Hepatocyte (in vitro differentiated cells): ENCODE results near the gene CARD9. TPM values are rescaled to one million over a fixed set of nuclear protein-coding genes. Genes with fewer than 3 reads are reported as not detected.
A peak's percentile ranks its signal among the peaks of the same experiment; 100 is the strongest.

Source experiments
- DNase-seq: peaks from one replicate; pipeline ENCODE4 v3.0.0-alpha.2; 2016; ENCODE audit warnings: low spot score
- H2AFZ ChIP-seq: fragments of 200-600 bp; sonication (generic); 2 replicates; pipeline ENCODE4 v1.6.0; 2016; ENCODE audit warnings: antibody characterized with exemption, mild to moderate bottlenecking
- H3K27ac ChIP-seq: fragments of 200-600 bp; sonication (generic); 2 replicates; pipeline ENCODE4 v1.5.1; 2016; ENCODE audit warnings: mild to moderate bottlenecking
- H3K27me3 ChIP-seq: fragments of 200-600 bp; sonication (generic); 2 replicates; pipeline ENCODE4 v1.6.1; 2016
- H3K36me3 ChIP-seq: fragments of 200-600 bp; sonication (generic); replicated peaks from 2 replicates; pipeline ENCODE4 v1.5.1; 2016; ENCODE audit warnings: low read depth; ENCODE audit not compliant: insufficient read depth
- H3K4me1 ChIP-seq: fragments of 200-600 bp; sonication (generic); 2 replicates; pipeline ENCODE4 v1.5.1; 2016; ENCODE audit warnings: mild to moderate bottlenecking, moderate library complexity; ENCODE audit not compliant: insufficient read depth
- H3K4me2 ChIP-seq: fragments of 200-600 bp; sonication (generic); 2 replicates; pipeline ENCODE4 v1.6.0; 2016
- H3K4me3 ChIP-seq: fragments of 200-600 bp; sonication (generic); 2 replicates; pipeline ENCODE4 v1.5.1; 2016; ENCODE audit warnings: mild to moderate bottlenecking
- H3K79me2 ChIP-seq: fragments of 200-600 bp; sonication (generic); 2 replicates; pipeline ENCODE4 v1.6.0; 2017; ENCODE audit warnings: mild to moderate bottlenecking
- H3K9me2 ChIP-seq: fragments of 200-600 bp; sonication (generic); replicated peaks from 2 replicates; pipeline ENCODE4 v1.6.0; 2017; ENCODE audit warnings: mild to moderate bottlenecking; ENCODE audit not compliant: insufficient read depth
- H3K9me3 ChIP-seq: fragments of 200-600 bp; sonication (generic); 2 replicates; pipeline ENCODE4 v1.5.1; 2016; ENCODE audit warnings: low read depth, mild to moderate bottlenecking
- H4K20me1 ChIP-seq: fragments of 200-600 bp; sonication (generic); 2 replicates; pipeline ENCODE4 v1.6.0; 2016; ENCODE audit warnings: mild to moderate bottlenecking; ENCODE audit not compliant: insufficient read depth, poor library complexity, severe bottlenecking
- EZH2 ChIP-seq: fragments of 200-600 bp; sonication (generic); IDR thresholded peaks from 2 replicates; pipeline ENCODE4 v1.6.1; 2016; ENCODE audit warnings: antibody characterized with exemption, mild to moderate bottlenecking, borderline replicate concordance
- EZH2phosphoT487 ChIP-seq: fragments of 200-600 bp; sonication (generic); IDR thresholded peaks from one replicate; pipeline ENCODE4 v1.6.1; 2018; ENCODE audit warnings: antibody characterized with exemption, mild to moderate bottlenecking, low read depth, moderate library complexity; ENCODE audit not compliant: unreplicated experiment, severe bottlenecking
- WGBS: methylation state at CpG from one replicate; pipeline ENCODE4 v1.1.6; 2016; ENCODE audit warnings: low lambda C conversion rate; ENCODE audit errors: missing lambda C conversion rate; 5-methylcytosine and 5-hydroxymethylcytosine counted together
- polyA plus RNA-seq: library from polyadenylated mRNA; unstranded; fragments of >200 nt; fragmentation: Nextera tagmentation; extraction: Ambion mirVana; gene quantifications from 2 replicates; pipeline ENCODE4 v1.2.1, GENCODE V29; 2016
- total RNA-seq: library from RNA; depleted of rRNA; stranded (reverse); fragments of >200 nt; gene quantifications from 2 replicates; pipeline ENCODE4 v1.2.3, GENCODE V29; 2014
- TF ChIP-seq, protein P1 (sequence below): fragments of 200-600 bp; sonication (generic); IDR thresholded peaks from 2 replicates; pipeline ENCODE4 v1.5.1; 2016; ENCODE audit warnings: antibody characterized with exemption, mild to moderate bottlenecking; ENCODE audit not compliant: poor library complexity

Gene CARD9
- total and polyA plus RNA-seq, 2 experiments from 2014 or later = 0.80 to 1.5 TPM

DNA sequence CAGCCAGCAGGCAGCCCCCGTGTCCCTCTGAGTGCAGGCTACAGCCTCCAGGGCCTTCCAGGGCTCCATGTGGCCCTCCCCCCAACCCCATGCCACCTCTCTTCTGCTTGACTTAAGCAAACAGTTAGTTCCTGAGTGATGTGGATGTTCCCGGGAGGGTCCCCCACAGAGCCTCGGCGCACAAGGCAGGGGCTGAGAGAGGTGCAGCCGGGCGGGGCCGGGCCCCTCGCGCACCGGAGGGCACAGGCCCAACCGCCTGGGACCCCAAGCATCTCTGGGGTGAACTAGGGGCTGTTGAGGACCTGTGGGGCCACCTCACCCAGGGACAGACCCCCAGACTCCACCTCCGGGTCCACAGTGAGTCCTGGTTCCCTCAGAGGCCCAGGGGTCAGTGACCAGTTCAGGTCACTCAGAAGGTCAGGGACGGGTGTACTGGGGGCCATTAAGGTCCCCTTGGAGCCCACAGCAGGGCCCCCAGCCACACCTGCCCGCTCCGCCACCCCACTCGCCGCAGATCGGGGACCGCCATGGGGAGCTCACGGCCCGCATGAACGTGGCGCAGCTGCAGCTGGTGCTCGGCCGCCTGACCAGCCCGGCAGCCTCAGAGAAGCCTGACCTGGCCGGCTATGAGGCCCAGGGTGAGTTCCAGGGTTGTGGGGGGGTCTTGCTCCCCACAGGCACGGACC is 33.0 kb downstream of the CARD9 start:
- 98% methylated on average over 26 of the region's 28 CpGs for WGBS
- H3K4me1 ChIP-seq = peaks cover 16% of the 10 kb centered on the region
- H3K9me3 ChIP-seq = no peaks in the 10 kb centered on the region
- H3K27me3 ChIP-seq = no peaks in the 10 kb centered on the region
- H3K36me3 ChIP-seq = no peaks in the 10 kb centered on the region
- DNase-seq = no peak
- H3K27ac ChIP-seq = no peak overlapping the region
- H4K20me1 ChIP-seq = no peaks in the 10 kb centered on the region
- H3K4me3 ChIP-seq = no peak overlapping the region
- H3K4me2 ChIP-seq = no peak overlapping the region
- no peaks in the 10 kb centered on the region for H3K79me2 ChIP-seq
- TF ChIP-seq EZH2phosphoT487 (no peak), EZH2 (no peak)
- TF ChIP-seq, protein P1, sequence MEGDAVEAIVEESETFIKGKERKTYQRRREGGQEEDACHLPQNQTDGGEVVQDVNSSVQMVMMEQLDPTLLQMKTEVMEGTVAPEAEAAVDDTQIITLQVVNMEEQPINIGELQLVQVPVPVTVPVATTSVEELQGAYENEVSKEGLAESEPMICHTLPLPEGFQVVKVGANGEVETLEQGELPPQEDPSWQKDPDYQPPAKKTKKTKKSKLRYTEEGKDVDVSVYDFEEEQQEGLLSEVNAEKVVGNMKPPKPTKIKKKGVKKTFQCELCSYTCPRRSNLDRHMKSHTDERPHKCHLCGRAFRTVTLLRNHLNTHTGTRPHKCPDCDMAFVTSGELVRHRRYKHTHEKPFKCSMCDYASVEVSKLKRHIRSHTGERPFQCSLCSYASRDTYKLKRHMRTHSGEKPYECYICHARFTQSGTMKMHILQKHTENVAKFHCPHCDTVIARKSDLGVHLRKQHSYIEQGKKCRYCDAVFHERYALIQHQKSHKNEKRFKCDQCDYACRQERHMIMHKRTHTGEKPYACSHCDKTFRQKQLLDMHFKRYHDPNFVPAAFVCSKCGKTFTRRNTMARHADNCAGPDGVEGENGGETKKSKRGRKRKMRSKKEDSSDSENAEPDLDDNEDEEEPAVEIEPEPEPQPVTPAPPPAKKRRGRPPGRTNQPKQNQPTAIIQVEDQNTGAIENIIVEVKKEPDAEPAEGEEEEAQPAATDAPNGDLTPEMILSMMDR = no peak
- no peaks in the 10 kb centered on the region for H3K9me2 ChIP-seq
- no peak overlapping the region for H2AFZ ChIP-seq

DNA sequence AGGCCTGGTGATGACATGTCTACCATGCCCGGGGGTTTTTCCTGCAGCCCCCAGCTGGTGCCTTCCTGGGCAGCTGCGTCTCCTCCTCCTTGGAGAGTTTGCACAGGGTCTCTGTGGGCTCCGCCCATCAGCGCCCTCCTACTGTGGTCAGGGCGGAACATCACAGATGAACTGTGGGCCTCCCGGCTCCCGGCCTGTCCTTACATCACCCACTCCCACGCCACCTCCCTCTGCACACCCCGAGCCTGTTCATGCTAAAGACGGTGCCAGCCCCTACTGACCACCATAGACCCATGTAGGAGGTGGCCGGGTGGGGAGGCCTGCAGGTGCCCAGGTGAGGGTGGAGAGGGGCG is 33.5 kb downstream of the CARD9 start:
- Histone ChIP-seq H3K79me2 (no peaks in the 10 kb centered on the region), H2AFZ (no peak overlapping the region), H3K4me1 (peaks cover 15% of the 10 kb centered on the region), H3K4me2 (no peak overlapping the region), H3K27ac (no peak overlapping the region), H3K27me3 (no peaks in the 10 kb centered on the region), H3K9me3 (no peaks in the 10 kb centered on the region), H3K4me3 (no peak overlapping the region), H4K20me1 (no peaks in the 10 kb centered on the region), H3K9me2 (no peaks in the 10 kb centered on the region), H3K36me3 (no peaks in the 10 kb centered on the region)
- no peak for DNase-seq
- no peak for TF ChIP-seq EZH2phosphoT487
- WGBS = 93% methylated on average over 12 of the region's 12 CpGs

DNA sequence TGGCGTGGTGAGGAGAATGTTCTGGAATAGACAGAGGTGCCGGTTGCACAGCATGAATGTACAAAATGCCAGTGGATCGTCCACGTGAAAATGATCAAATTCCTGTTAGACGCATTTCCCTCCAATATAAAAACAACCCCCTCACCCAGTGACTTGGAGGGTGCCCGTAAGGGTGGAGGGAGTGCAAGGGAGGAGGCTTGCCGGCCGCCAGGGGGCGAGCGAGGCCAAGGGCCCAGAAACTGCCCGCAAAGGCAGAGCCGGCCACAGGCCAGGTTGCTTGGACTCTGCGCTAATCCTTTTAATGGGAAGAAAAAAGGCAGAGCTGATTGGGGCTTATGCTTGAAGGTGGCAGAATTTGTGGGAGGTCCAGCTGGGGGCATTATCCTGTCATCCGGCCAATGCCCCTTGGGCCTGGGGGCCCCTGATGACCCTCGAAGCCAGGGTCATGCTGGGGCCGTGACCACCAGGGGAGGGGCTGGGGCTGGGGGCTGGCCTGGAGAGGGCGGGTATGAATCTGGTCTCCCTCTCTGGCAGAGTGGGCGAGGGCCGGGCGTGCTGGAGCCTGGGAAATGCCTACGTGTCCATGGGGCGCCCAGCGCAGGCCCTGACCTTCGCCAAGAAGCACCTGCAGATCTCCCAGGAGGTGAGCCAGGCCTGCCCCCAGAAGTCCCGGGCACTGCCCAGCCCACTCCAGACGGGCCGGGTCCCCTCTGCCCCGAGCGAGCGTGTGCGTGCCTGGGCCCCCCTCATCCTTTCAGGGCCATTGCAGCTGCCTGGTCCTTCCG is 34.1 kb downstream of the CARD9 start:
- Histone ChIP-seq H3K9me2 (no peaks in the 10 kb centered on the region), H3K4me1 (peaks cover 15% of the 10 kb centered on the region), H3K27me3 (no peaks in the 10 kb centered on the region), H3K9me3 (no peaks in the 10 kb centered on the region), H3K27ac (no peak overlapping the region), H3K36me3 (no peaks in the 10 kb centered on the region), H4K20me1 (no peaks in the 10 kb centered on the region), H3K79me2 (no peaks in the 10 kb centered on the region), H3K4me2 (no peak overlapping the region), H2AFZ (no peak overlapping the region), H3K4me3 (no peak overlapping the region)
- DNase-seq = peak; percentile 83
- TF ChIP-seq, protein P1 = peak; percentile 78
- no peak for TF ChIP-seq EZH2
- WGBS = 73% methylated on average over 32 of the region's 32 CpGs

DNA sequence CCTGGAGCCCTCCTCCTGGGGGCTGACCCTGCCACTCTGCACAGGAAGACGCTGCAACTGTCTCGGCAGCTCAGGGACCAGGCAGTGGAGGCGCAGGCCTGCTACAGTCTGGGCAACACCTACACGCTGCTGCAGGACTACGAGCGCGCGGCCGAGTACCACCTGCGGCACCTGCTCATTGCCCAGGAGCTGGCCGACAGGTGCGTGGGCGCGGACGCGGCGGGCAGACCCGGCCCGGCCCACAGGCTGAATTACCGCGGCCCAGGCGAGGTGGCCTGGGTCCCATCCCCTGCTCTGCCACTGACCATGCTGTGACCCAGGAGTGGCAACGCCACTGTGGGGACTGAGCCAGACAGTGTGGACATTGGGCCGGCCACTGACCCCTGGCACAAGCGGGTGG is 35.0 kb downstream of the CARD9 start:
- 96% methylated on average over 22 of the region's 25 CpGs for WGBS
- no peaks in the 10 kb centered on the region for H3K36me3 ChIP-seq
- H3K9me3 ChIP-seq = no peaks in the 10 kb centered on the region
- H3K9me2 ChIP-seq = no peaks in the 10 kb centered on the region
- no peak overlapping the region for H3K4me3 ChIP-seq
- TF ChIP-seq EZH2 (no peak), EZH2phosphoT487 (no peak)
- TF ChIP-seq, protein P1 = no peak
- H4K20me1 ChIP-seq = no peaks in the 10 kb centered on the region
- no peaks in the 10 kb centered on the region for H3K27me3 ChIP-seq
- no peak overlapping the region for H3K27ac ChIP-seq
- no peaks in the 10 kb centered on the region for H3K79me2 ChIP-seq
- H3K4me2 ChIP-seq = no peak overlapping the region
- DNase-seq = no peak
- no peak overlapping the region for H2AFZ ChIP-seq
- peaks cover 15% of the 10 kb centered on the region for H3K4me1 ChIP-seq
